Astrocyte (in vitro differentiated cells and primary cell): ENCODE results near the gene C19orf12.

ENCODE experiments used
- CTCF ChIP-seq: IDR thresholded peaks from 2 replicates; pipeline ENCODE4 v1.5.1; 2011; ENCODE audit warnings: low read depth, mild to moderate bottlenecking, inconsistent platforms, low read length, moderate library complexity; ENCODE audit not compliant: insufficient read depth
- EZH2 ChIP-seq: IDR thresholded peaks from 2 replicates; pipeline ENCODE4 v1.6.1; 2012; ENCODE audit warnings: mild to moderate bottlenecking, low read length, inconsistent platforms; ENCODE audit not compliant: insufficient read depth

- TF ChIP-seq EZH2: no peak
- no peak for TF ChIP-seq CTCF
Measured at GRCh38 chr19:29650772-29651387, 64.2 kb downstream of the C19orf12 start.
